SK-N-MC (cell line): ENCODE data around the gene SVOP.

Experiments used
- EZH2 ChIP-seq: fragments of 200-600 bp; sonication (generic); IDR thresholded peaks from one replicate; pipeline ENCODE4 v1.6.1; 2017; ENCODE audit warnings: antibody characterized with exemption
- POLR2AphosphoS5 ChIP-seq: IDR thresholded peaks from 2 replicates; pipeline ENCODE4 v1.6.1; 2012; ENCODE audit warnings: mild to moderate bottlenecking, low read depth, low read length, borderline replicate concordance

DNA sequence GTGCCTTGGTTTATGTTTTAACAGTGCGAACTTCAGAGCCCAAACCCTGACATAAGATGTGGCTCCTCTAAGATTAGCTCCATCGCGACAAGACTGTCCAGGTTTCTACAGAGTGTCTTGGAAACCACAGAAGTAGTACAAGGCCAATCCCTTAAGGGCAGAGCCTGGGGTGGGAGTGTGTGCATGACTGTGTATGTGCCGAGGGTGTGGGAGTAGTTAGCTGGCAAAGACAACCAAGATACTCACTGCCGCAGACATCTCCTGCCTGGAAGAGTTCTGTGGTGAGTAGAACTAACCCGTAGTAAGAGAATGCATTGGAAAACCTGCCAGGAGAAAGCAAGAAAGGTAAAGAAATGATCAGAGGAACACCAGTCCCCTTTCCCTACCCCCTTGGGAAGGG, 86.9 kb downstream of the SVOP start:
- TF ChIP-seq EZH2 (no peak), POLR2AphosphoS5 (no peak)
